ENCODE data around the gene SFMBT1.

GRCh38 chr3:53049987-53050386 is 4.1 kb upstream of the SFMBT1 start:
- TF ChIP-seq SIN3A (IDR thresholded peaks at IDR 0.05; ENCODE audit: borderline replicate concordance, insufficient read depth, low read length) (no peak), POLR2AphosphoS5 (IDR thresholded peaks at IDR 0.05; ENCODE audit: low read depth, low read length) (no peak), FOXP2 (optimal IDR thresholded peaks at IDR 0.05; ENCODE audit: borderline replicate concordance, extremely low read depth, extremely low read length, insufficient read depth) (no peak), TAF1 (IDR thresholded peaks at IDR 0.05; ENCODE audit: borderline replicate concordance, insufficient read depth, low read length) (no peak)
- TF ChIP-seq, protein P1, sequence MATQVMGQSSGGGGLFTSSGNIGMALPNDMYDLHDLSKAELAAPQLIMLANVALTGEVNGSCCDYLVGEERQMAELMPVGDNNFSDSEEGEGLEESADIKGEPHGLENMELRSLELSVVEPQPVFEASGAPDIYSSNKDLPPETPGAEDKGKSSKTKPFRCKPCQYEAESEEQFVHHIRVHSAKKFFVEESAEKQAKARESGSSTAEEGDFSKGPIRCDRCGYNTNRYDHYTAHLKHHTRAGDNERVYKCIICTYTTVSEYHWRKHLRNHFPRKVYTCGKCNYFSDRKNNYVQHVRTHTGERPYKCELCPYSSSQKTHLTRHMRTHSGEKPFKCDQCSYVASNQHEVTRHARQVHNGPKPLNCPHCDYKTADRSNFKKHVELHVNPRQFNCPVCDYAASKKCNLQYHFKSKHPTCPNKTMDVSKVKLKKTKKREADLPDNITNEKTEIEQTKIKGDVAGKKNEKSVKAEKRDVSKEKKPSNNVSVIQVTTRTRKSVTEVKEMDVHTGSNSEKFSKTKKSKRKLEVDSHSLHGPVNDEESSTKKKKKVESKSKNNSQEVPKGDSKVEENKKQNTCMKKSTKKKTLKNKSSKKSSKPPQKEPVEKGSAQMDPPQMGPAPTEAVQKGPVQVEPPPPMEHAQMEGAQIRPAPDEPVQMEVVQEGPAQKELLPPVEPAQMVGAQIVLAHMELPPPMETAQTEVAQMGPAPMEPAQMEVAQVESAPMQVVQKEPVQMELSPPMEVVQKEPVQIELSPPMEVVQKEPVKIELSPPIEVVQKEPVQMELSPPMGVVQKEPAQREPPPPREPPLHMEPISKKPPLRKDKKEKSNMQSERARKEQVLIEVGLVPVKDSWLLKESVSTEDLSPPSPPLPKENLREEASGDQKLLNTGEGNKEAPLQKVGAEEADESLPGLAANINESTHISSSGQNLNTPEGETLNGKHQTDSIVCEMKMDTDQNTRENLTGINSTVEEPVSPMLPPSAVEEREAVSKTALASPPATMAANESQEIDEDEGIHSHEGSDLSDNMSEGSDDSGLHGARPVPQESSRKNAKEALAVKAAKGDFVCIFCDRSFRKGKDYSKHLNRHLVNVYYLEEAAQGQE (IDR thresholded peaks at IDR 0.05; ENCODE audit: insufficient read depth in 1 of 2, low read depth in 2 of 2, low read length in 2 of 2): no peak

Data from PFSK-1 (cell line).